H9 (cell line): ENCODE data around the gene ARID1B. TPM values are rescaled to one million over a fixed set of nuclear protein-coding genes. Genes with fewer than 3 reads are reported as not detected.

Source experiments
- DNase-seq: peaks from one replicate; pipeline ENCODE4 v3.0.0-alpha.2; 2017
- H2AFZ ChIP-seq: one replicate; pipeline ENCODE4 v1.6.1; 2013; ENCODE audit warnings: mild to moderate bottlenecking, low read length, control low read depth, moderate library complexity
- H2AK5ac ChIP-seq: 2 replicates; pipeline ENCODE4 v1.6.1; 2013; ENCODE audit warnings: low read length, control low read depth, mixed read lengths; ENCODE audit not compliant: insufficient read length
- H2BK120ac ChIP-seq: one replicate; pipeline ENCODE4 v1.6.1; 2013; ENCODE audit warnings: low read depth, mild to moderate bottlenecking, low read length, control low read depth, inconsistent platforms; ENCODE audit not compliant: poor library complexity, severe bottlenecking
- H2BK12ac ChIP-seq: 2 replicates; pipeline ENCODE4 v1.6.1; 2013; ENCODE audit warnings: low read length, control low read depth, mixed read lengths, low read depth; ENCODE audit not compliant: insufficient read length
- H2BK15ac ChIP-seq: 2 replicates; pipeline ENCODE4 v1.6.1; 2013; ENCODE audit warnings: low read depth, low read length, control low read depth
- H2BK20ac ChIP-seq: one replicate; pipeline ENCODE4 v1.6.1; 2013; ENCODE audit warnings: low read depth, mild to moderate bottlenecking, low read length, control low read depth, inconsistent platforms; ENCODE audit not compliant: poor library complexity, severe bottlenecking
- H2BK5ac ChIP-seq: 2 replicates; pipeline ENCODE4 v1.6.1; 2013; ENCODE audit warnings: low read length, control low read depth, mixed read lengths; ENCODE audit not compliant: insufficient read length
- H3K14ac ChIP-seq: 2 replicates; pipeline ENCODE4 v1.6.1; 2013; ENCODE audit warnings: low read length, control low read depth; ENCODE audit not compliant: insufficient read depth
- H3K18ac ChIP-seq: 2 replicates; pipeline ENCODE4 v1.6.1; 2013; ENCODE audit warnings: low read depth, mild to moderate bottlenecking, mixed read lengths, low read length, control low read depth; ENCODE audit not compliant: insufficient read length
- H3K23ac ChIP-seq: 2 replicates; pipeline ENCODE4 v1.6.1; 2013; ENCODE audit warnings: low read length, control low read depth, mixed read lengths, low read depth; ENCODE audit not compliant: insufficient read length
- H3K23me2 ChIP-seq: 2 replicates; pipeline ENCODE4 v1.6.1; 2013; ENCODE audit warnings: low read depth, mild to moderate bottlenecking, mixed read lengths, low read length, control low read depth; ENCODE audit not compliant: insufficient read length, poor library complexity, severe bottlenecking
- H3K27ac ChIP-seq: 2 replicates; pipeline ENCODE4 v1.5.1; 2013; ENCODE audit warnings: low read length, control low read depth, mixed read lengths, low read depth; ENCODE audit not compliant: insufficient read length
- H3K27me3 ChIP-seq: 2 replicates; pipeline ENCODE4 v1.6.1; 2013; ENCODE audit warnings: low read length, control low read depth, inconsistent platforms; ENCODE audit not compliant: insufficient read depth
- H3K4ac ChIP-seq: 2 replicates; pipeline ENCODE4 v1.6.1; 2013; ENCODE audit warnings: low read depth, mild to moderate bottlenecking, control low read depth, inconsistent platforms, low read length, moderate library complexity
- H3K4me1 ChIP-seq: 2 replicates; pipeline ENCODE4 v1.6.1; 2013; ENCODE audit warnings: low read length, control low read depth, inconsistent platforms; ENCODE audit not compliant: insufficient read depth
- H3K4me2 ChIP-seq: 2 replicates; pipeline ENCODE4 v1.6.1; 2013; ENCODE audit warnings: low read length, control low read depth, mixed read lengths; ENCODE audit not compliant: insufficient read length, insufficient read depth
- H3K56ac ChIP-seq: 2 replicates; pipeline ENCODE4 v1.6.1; 2013; ENCODE audit warnings: low read depth, mild to moderate bottlenecking, mixed read lengths, low read length, control low read depth; ENCODE audit not compliant: insufficient read length
- H3K79me1 ChIP-seq: 2 replicates; pipeline ENCODE4 v1.6.1; 2013; ENCODE audit warnings: low read depth, mild to moderate bottlenecking, moderate library complexity, low read length, control low read depth, inconsistent platforms; ENCODE audit not compliant: insufficient read depth, poor library complexity, severe bottlenecking
- H3K79me2 ChIP-seq: 2 replicates; pipeline ENCODE4 v1.6.1; 2013; ENCODE audit warnings: low read length, control low read depth, inconsistent platforms; ENCODE audit not compliant: insufficient read depth
- H3K9ac ChIP-seq: 2 replicates; pipeline ENCODE4 v1.6.1; 2013; ENCODE audit warnings: low read length, control low read depth, mixed read lengths; ENCODE audit not compliant: insufficient read length; ENCODE audit errors: extremely low read depth
- H3K9me3 ChIP-seq: one replicate; pipeline ENCODE4 v1.6.1; 2013; ENCODE audit warnings: low read depth, low read length, inconsistent platforms; ENCODE audit not compliant: control insufficient read depth
- H3T11ph ChIP-seq: one replicate; pipeline ENCODE4 v1.6.1; 2013; ENCODE audit warnings: mild to moderate bottlenecking, low read length, control low read depth, inconsistent platforms
- H4K20me1 ChIP-seq: one replicate; pipeline ENCODE4 v1.6.1; 2013; ENCODE audit not compliant: control insufficient read depth, insufficient read length, insufficient read depth
- H4K5ac ChIP-seq: 2 replicates; pipeline ENCODE4 v1.6.1; 2013; ENCODE audit warnings: low read depth, mild to moderate bottlenecking, mixed read lengths, low read length, control low read depth; ENCODE audit not compliant: insufficient read length
- H4K8ac ChIP-seq: replicated peaks from 2 replicates; pipeline ENCODE4 v1.6.1; 2013; ENCODE audit warnings: low read length, control low read depth, mixed read lengths, low read depth; ENCODE audit not compliant: insufficient read length
- H4K91ac ChIP-seq: 2 replicates; pipeline ENCODE4 v1.6.1; 2013; ENCODE audit warnings: low read depth, mild to moderate bottlenecking, moderate library complexity, mixed read lengths, low read length, control low read depth; ENCODE audit not compliant: insufficient read length
- H3K27ac Mint-ChIP-seq, 3 experiments: 2 replicates in 2 of 3; 3 replicates in 1 of 3; pipeline ENCODE4 v1.8.0; 2020 to 2021; ENCODE audit warnings: mixed read lengths in 3 of 3, mild to moderate bottlenecking in 1 of 3, moderate library complexity in 1 of 3
- H3K27me3 Mint-ChIP-seq: 2 replicates; pipeline ENCODE4 v1.8.0; 2021; ENCODE audit warnings: low read depth, mild to moderate bottlenecking, moderate library complexity, mixed read lengths
- H3K36me3 Mint-ChIP-seq, 3 experiments: 2 replicates in 2 of 3; 3 replicates in 1 of 3; pipeline ENCODE4 v1.8.0; 2020 to 2021; ENCODE audit warnings: low read depth in 3 of 3, mixed read lengths in 3 of 3; ENCODE audit not compliant: insufficient read depth in 1 of 3
- H3K4me1 Mint-ChIP-seq, 2 experiments: 2 replicates each; pipeline ENCODE4 v1.8.0; 2020; ENCODE audit warnings: mixed read lengths in 2 of 2
- H3K4me3 Mint-ChIP-seq, 2 experiments: 2 replicates in 1 of 2; 3 replicates in 1 of 2; pipeline ENCODE4 v1.8.0; 2020 to 2021; ENCODE audit warnings: mild to moderate bottlenecking in 2 of 2, mixed read lengths in 2 of 2, moderate library complexity in 1 of 2
- H3K9me3 Mint-ChIP-seq, 2 experiments: 2 replicates in 1 of 2; 3 replicates in 1 of 2; pipeline ENCODE4 v1.8.0; 2020; ENCODE audit warnings: mild to moderate bottlenecking in 2 of 2, mixed read lengths in 2 of 2, moderate library complexity in 1 of 2
- CTCF ChIP-seq: fragments of 200-600 bp; sonication (generic); conservative IDR thresholded peaks from 3 replicates; pipeline ENCODE4 v1.8.0; 2021; ENCODE audit warnings: antibody characterized with exemption, mild to moderate bottlenecking
- whole genome bisulfite sequencing: extraction: QIAGEN DNeasy Blood & Tissue Kit; methylation state at CpG from one replicate; pipeline ENCODE4 v1.1.7; 2013; ENCODE audit warnings: missing lambda C conversion rate, low lambda C conversion rate, mixed read lengths; ENCODE audit not compliant: insufficient read length; ENCODE audit errors: extremely low coverage; 5-methylcytosine and 5-hydroxymethylcytosine counted together
- total RNA-seq: library from RNA; stranded (reverse); gene quantifications from 2 replicates; pipeline ENCODE4 v1.2.1, GENCODE V29; 2021

The ARID1B gene
- total RNA-seq, 1 experiment from 2014 or later, result 88.2 TPM

- no peaks in the 10 kb centered on the region for H4K20me1 ChIP-seq
- no CpG with 5 or more reads among the region's 3 CpGs for WGBS
- H4K91ac ChIP-seq, result no peak overlapping the region
- peaks cover 26% of the 10 kb centered on the region; the same call in 1 of the 2 replicates for H3K79me2 ChIP-seq
- no peak overlapping the region for H3K18ac ChIP-seq
- H3K27me3 Mint-ChIP-seq, result no peaks in the 10 kb centered on the region
- no peak overlapping the region for H3K27ac ChIP-seq
- no peaks in the 10 kb centered on the region for H3K9me3 Mint-ChIP-seq
- H3K27ac Mint-ChIP-seq, result peak overlapping the region in 2 of 3 experiments; percentile 58 to 77; a peak in 3 of 7 replicates
- no peak overlapping the region for H3K4me2 ChIP-seq
- H2BK15ac ChIP-seq, result no peak overlapping the region
- H3K27me3 ChIP-seq, result no peaks in the 10 kb centered on the region
- H2BK5ac ChIP-seq, result no peak overlapping the region
- peaks cover 7% of the 10 kb centered on the region; the same call in 1 of the 2 replicates for H3K4me1 ChIP-seq
- no peaks in the 10 kb centered on the region for H3K9me3 ChIP-seq
- no peak overlapping the region for H2AFZ ChIP-seq
- no peak for TF ChIP-seq CTCF
- H3K79me1 ChIP-seq, result peaks cover 18% of the 10 kb centered on the region
- no peak for DNase-seq
- no peak overlapping the region for H2BK120ac ChIP-seq
- no peak overlapping the region for H2BK20ac ChIP-seq
- no peak overlapping the region for H4K8ac ChIP-seq
- no peak overlapping the region for H3K23ac ChIP-seq
- H3K14ac ChIP-seq, result no peak overlapping the region
- peaks cover 76 to 78% of the 10 kb centered on the region in 2 experiments for H3K4me1 Mint-ChIP-seq
- no peak overlapping the region for H3K9ac ChIP-seq
- no peaks in the 10 kb centered on the region; a peak in 1 of 7 replicates for H3K36me3 Mint-ChIP-seq
- H3K56ac ChIP-seq, result no peak overlapping the region
- H4K5ac ChIP-seq, result no peak overlapping the region
- H3K4ac ChIP-seq, result no peak overlapping the region
- no peak overlapping the region for H3T11ph ChIP-seq
- H3K23me2 ChIP-seq, result no peaks in the 10 kb centered on the region
- H2BK12ac ChIP-seq, result no peak overlapping the region
- H3K4me3 Mint-ChIP-seq, result no peak overlapping the region; a peak in 2 of 5 replicates
- no peak overlapping the region for H2AK5ac ChIP-seq
These were observed 91.2 kb downstream of the ARID1B start for GRCh38 chr6:156868385-156868784.
